Ectodermal cell (in vitro differentiated cells): Measurements from ENCODE around the gene SFXN4.
"Not testable (repeated sequence)": the region's sequence is repeated elsewhere in the genome, so short reads cannot be mapped to it uniquely, and the experiment has no call there.

Experiments
- H3K27ac ChIP-seq: 2 replicates; pipeline ENCODE4 v1.7.0; 2013; ENCODE audit warnings: mild to moderate bottlenecking, low read depth, low read length; ENCODE audit not compliant: insufficient read depth, poor library complexity, severe bottlenecking
- H3K27me3 ChIP-seq: 2 replicates; pipeline ENCODE4 v1.7.0; 2013; ENCODE audit warnings: mild to moderate bottlenecking, low read length; ENCODE audit not compliant: insufficient read depth, control insufficient read depth, poor library complexity, severe bottlenecking
- H3K36me3 ChIP-seq: one replicate; pipeline ENCODE4 v1.7.0; 2013; ENCODE audit warnings: low read length; ENCODE audit not compliant: control insufficient read depth, insufficient read depth
- H3K4me1 ChIP-seq: one replicate; pipeline ENCODE4 v1.7.0; 2013; ENCODE audit warnings: low read length; ENCODE audit not compliant: control insufficient read depth, insufficient read depth
- H3K4me3 ChIP-seq: 2 replicates; pipeline ENCODE4 v1.7.0; 2013; ENCODE audit warnings: low read depth, low read length, control low read depth; ENCODE audit not compliant: insufficient read depth
- H3K9me3 ChIP-seq: 2 replicates; pipeline ENCODE4 v1.7.0; 2013; ENCODE audit warnings: mild to moderate bottlenecking, low read length, moderate library complexity; ENCODE audit not compliant: control insufficient read depth
- WGBS, 2 experiments: methylation state at CpG; one replicate each; pipeline ENCODE4 v1.1.7; 2013; ENCODE audit warnings: missing lambda C conversion rate in 2 of 2; 5-methylcytosine and 5-hydroxymethylcytosine counted together

Gene SFXN4

DNA sequence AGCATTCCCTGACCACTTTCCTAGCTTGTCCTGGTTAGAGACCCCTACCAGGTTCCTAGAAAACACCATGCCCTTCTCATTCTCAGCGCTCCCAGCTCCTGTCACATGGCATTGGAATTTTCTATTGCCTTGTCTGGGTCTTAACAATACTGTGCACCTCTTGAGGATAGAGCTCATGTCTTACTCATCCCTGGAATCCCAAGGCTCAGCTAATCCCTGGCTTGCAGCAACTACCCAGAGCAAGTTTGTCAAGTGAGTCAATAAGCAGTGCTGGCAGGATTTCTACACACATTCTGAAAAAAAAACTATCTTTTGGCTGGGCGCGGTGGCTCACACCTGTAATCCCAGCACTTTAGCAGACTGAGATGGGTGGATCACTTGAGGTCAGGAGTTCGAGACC is 24.8 kb upstream of the SFXN4 start:
- Histone ChIP-seq H3K36me3 (no peaks in the 10 kb centered on the region), H3K4me1 (no peaks in the 10 kb centered on the region), H3K27ac (no peak overlapping the region), H3K27me3 (no peaks in the 10 kb centered on the region), H3K4me3 (no peak overlapping the region), H3K9me3 (no peaks in the 10 kb centered on the region)
- 79 to 89% methylated on average over 4 of the region's 4 CpGs for WGBS, 2 experiments

- Histone ChIP-seq H3K27me3 (no peaks in the 10 kb centered on the region), H3K27ac (no peak overlapping the region), H3K4me3 (no peak overlapping the region), H3K36me3 (no peaks in the 10 kb centered on the region), H3K9me3 (no peaks in the 10 kb centered on the region), H3K4me1 (no peaks in the 10 kb centered on the region)
- 90 to 92% methylated on average over 3 of the region's 3 CpGs for WGBS, 2 experiments
Measured at GRCh38 chr10:119189811-119190282, 24.3 kb upstream of the SFXN4 start.

DNA sequence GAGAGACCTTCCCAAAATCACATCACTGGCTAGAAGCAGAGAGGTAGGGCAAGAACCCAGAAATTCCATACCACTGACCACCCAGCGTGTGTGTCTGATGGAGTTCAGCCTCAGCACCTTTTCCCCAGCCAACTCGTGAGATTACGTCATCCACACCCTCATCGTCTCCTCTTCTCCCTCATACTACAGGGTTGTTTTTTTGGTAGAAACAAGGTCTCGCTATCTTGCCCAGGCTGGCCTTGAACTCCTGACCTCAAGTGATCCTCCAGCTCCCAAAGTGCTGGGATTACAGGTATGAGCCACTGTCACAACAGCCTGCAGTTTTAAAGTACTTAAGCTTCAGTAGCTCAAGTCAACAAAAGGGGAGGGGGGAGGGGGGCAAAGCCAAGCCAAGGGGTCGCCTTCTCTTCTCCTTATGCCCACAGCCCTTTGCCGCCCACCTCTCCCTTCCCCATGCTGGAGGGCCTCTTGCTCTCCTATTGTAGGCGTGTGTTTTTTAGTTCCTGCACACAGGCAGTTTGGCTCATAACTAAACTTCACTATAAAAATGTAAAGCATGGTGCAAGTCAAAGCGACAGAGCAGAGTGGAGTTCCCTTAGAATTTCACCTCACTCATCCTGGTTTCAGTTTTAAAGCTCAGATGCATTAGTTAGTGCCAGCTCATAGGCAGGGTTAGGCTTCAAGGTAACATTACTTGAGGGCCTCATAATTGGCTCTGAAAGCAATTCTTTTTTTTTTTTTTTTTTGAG is 18.3 kb upstream of the SFXN4 start:
- no peaks in the 10 kb centered on the region for H3K27me3 ChIP-seq
- peaks cover 2% of the 10 kb centered on the region for H3K9me3 ChIP-seq
- H3K36me3 ChIP-seq: no peaks in the 10 kb centered on the region
- 92% methylated on average over 9 of the region's 9 CpGs for WGBS, 2 experiments
- no peaks in the 10 kb centered on the region for H3K4me1 ChIP-seq
- no peak overlapping the region for H3K27ac ChIP-seq
- no peak overlapping the region for H3K4me3 ChIP-seq

- H3K36me3 ChIP-seq, H3K27me3 ChIP-seq, H3K9me3 ChIP-seq, H3K27ac ChIP-seq, H3K4me3 ChIP-seq, H3K4me1 ChIP-seq: not testable (repeated sequence)
- 93 to 94% methylated on average over 5 to 7 of the region's 7 CpGs for WGBS, 2 experiments
Measured at GRCh38 chr10:119180850-119181400, 15.4 kb upstream of the SFXN4 start.

DNA sequence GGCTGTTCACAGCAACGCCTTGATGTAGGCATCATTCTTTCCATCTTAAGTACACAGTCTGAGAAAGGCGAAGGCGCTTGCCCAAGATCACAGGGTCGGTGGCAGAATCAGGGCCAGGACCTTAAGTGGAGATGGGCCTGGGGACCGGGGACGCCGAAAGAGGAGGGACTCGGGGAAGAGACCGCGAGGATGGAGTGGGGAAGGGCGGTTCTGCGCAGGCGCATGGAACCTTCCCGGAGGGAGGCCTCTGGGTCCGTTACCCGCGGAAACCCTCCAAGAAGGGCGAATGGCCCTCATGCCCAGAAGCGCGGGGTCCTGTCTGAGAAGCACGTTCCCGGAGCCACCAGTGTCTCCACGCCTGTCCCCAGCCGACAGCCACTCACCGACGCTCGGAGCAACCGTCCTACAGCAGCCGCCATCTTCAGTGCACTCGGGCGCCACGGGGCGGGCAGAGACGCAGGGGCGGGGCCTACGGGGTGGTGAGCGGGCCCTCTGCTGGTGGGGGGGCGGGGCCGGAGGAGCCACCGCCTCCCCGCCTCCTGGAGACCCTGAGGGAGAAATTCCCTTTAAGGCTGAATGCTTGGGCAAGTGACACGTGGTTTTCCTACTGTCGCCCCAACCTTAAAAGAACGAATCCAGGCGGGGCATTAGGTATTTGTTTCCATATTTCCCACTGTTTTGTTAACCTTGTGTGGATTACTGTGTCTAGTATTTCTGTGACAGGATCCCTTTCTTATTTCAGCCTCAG is 13.0 kb upstream of the SFXN4 start, which contains the start of gene PRDX3:
Gene PRDX3, minus strand, starts transcription at position 441 of the 748 bp plus-strand sequence. Its CDS starts 22 bp downstream, at position 419.
- Histone ChIP-seq H3K9me3 (peaks cover under 1% of the 10 kb centered on the region), H3K4me3 (peak within 1 kb of the TSS; percentile 64)

GRCh38 chr10:119177708-119178371 is 12.3 kb upstream of the SFXN4 start:
- no peaks in the 10 kb centered on the region for H3K9me3 ChIP-seq
- H3K36me3 ChIP-seq: peaks cover 19% of the 10 kb centered on the region
- no peaks in the 10 kb centered on the region for H3K27me3 ChIP-seq
- peaks cover 7% of the 10 kb centered on the region for H3K4me1 ChIP-seq
- 16 to 19% methylated on average over 21 of the region's 21 CpGs for WGBS, 2 experiments
- H3K27ac ChIP-seq: peak overlapping the region; percentile 44
- peak overlapping the region; percentile 64 for H3K4me3 ChIP-seq

More for the DNA sequence above, 13.0 kb upstream of the SFXN4 start, which contains the start of gene PRDX3:
- peaks cover 12% of the 10 kb centered on the region for H3K36me3 ChIP-seq
- peak within 1 kb of the TSS; percentile 44 for H3K27ac ChIP-seq
- H3K27me3 ChIP-seq: no peaks in the 10 kb centered on the region
- WGBS, 2 experiments: 0% methylated on average over 45 of the region's 45 CpGs
- peaks cover 7% of the 10 kb centered on the region for H3K4me1 ChIP-seq

DNA sequence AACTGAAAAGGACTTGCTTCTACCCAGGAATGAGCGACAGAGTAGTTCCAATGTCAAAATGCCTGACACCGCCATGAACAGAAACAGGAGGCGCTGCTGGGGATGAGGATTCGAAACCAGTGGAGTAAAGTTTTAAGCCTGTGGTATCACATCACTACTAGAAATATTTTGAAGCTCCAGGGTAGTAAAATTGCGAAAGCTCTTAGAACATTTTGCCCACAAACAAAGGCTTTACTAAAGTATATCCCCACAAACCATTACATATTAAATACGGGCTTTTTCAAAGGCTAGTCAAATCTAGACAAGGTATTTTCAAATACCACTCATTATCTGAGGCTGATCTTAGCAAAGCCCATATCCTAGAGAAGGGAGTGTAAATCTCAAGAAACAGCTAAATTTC is 10.7 kb upstream of the SFXN4 start:
- Histone ChIP-seq H3K27ac (no peak overlapping the region), H3K4me3 (no peak overlapping the region), H3K9me3 (no peaks in the 10 kb centered on the region), H3K27me3 (no peaks in the 10 kb centered on the region), H3K4me1 (peaks cover 7% of the 10 kb centered on the region), H3K36me3 (peaks cover 30% of the 10 kb centered on the region)
- WGBS, 2 experiments: 94 to 95% methylated on average over 6 of the region's 6 CpGs

DNA sequence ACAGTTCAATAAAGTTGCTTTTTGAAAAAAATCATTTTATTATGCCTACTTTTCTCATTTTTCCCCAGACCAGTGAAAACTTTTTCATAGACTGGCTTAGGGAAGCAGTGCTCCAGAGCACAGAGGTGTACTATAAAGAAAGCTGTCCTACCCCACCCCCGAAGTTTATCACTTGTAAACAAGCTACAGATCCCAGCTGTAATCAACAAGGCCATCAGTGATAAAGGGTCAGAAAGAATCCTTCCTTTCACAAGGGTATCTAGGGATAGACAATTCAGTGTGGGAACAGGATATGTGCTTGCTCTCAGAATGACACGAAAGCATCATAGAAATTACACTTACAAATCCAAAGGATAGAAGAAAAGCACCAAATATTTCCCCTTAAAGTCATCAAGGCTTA is 8.6 kb upstream of the SFXN4 start:
- Histone ChIP-seq H3K4me3 (no peak overlapping the region), H3K9me3 (no peaks in the 10 kb centered on the region), H3K27me3 (no peaks in the 10 kb centered on the region), H3K27ac (no peak overlapping the region), H3K4me1 (peaks cover 7% of the 10 kb centered on the region), H3K36me3 (peaks cover 49% of the 10 kb centered on the region)
- WGBS, 2 experiments: 91 to 94% methylated on average over 2 of the region's 2 CpGs

GRCh38 chr10:119167041-119167440 is 1.5 kb upstream of the SFXN4 start:
- Histone ChIP-seq H3K27me3 (no peaks in the 10 kb centered on the region), H3K27ac (no peak overlapping the region), H3K4me1 (no peaks in the 10 kb centered on the region), H3K9me3 (no peaks in the 10 kb centered on the region), H3K4me3 (no peak overlapping the region), H3K36me3 (peaks cover 26% of the 10 kb centered on the region)
- WGBS, 2 experiments: 75 to 77% methylated on average over 8 of the region's 8 CpGs

DNA sequence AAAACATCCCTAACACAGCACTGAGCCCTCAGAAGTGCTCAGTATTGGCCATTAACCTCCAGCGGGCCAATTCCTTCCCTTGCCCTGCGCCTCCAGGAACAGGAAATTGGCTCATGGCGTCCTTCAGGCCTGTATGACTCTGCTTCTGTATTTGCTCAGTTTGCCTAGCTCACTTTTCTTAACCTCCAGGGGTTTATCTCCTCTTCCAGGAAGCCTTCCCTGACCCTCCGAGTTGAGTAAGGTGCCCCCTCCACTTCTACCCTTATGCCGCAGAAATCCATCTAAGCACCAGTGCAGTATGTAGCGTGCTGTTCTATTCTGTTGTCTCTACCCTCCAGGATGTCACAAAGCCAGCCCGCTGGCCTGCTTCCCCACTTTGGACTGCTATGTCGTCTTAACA is 1.1 kb upstream of the SFXN4 start:
- WGBS, 2 experiments: 65 to 67% methylated on average over 8 of the region's 8 CpGs
- no peak overlapping the region for H3K4me3 ChIP-seq
- peaks cover 23% of the 10 kb centered on the region for H3K36me3 ChIP-seq
- H3K4me1 ChIP-seq: no peaks in the 10 kb centered on the region
- H3K27ac ChIP-seq: no peak overlapping the region
- no peaks in the 10 kb centered on the region for H3K27me3 ChIP-seq
- H3K9me3 ChIP-seq: no peaks in the 10 kb centered on the region
